ENCODE results near the gene NCAM1.

The NCAM1 gene

GRCh38 chr11:113091481-113091780 is 130.2 kb downstream of the NCAM1 start:
- no peak for DNase-seq

DNA sequence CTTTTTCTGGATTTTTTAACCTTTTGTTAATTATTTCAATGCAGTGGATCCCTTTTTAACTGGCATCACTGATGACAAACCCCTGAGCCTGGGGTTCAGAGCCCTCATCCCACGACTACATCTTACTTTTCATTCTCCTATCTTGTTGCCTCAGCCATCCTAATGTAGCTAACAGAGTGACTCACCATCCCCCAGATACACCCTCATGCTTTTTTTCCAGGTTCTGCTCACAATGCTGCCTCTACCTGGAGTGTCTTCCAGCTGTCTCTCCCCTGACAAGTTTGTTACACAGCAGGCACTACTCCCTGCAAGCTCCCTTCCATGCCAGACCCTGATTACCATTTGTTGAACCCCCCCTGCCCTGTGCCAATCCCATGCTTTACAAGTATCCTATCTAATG is 135.4 kb downstream of the NCAM1 start:
- DNase-seq, result no peak

DNA sequence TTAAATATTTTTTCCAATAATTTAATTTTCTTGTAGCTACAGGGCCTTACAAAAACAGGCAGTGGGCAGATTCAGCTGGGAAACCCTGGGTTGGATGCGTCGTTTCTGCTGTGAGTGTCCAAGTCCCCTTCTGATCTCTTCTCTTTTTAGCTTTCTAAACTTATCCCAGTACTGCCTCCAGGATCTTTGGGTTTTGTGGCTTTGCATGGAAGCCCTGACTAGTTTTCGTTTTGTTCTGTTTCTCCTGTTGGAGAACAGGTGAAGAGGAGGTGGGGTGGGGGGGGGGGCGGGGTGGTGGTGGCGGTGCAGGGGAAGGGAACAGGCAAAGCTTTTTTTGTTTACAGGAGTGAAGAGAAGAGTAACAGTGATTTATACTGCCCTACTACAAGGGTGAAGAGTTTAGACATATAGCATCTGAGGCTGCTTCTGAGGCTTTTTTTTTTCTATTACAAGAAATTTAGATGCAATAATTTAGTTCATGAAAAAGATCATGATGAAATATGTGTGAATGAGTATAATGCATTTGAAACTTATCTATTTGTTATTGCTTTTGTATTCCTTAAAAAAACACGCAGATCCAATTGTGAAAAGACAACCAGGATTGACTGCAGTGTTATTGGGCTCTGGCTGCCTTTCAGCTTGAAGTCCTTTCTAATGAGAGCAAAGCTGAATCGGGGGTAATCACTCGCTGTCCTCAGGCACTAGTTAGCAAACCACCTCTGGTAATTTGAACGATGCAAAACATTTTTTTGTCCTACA is 142.9 kb downstream of the NCAM1 start:
- DNase-seq, result no peak

GRCh38 chr11:113104691-113105251 is 143.6 kb downstream of the NCAM1 start:
- no peak for DNase-seq

GRCh38 chr11:113105592-113105991 is 144.4 kb downstream of the NCAM1 start:
- DNase-seq, result no peak

DNA sequence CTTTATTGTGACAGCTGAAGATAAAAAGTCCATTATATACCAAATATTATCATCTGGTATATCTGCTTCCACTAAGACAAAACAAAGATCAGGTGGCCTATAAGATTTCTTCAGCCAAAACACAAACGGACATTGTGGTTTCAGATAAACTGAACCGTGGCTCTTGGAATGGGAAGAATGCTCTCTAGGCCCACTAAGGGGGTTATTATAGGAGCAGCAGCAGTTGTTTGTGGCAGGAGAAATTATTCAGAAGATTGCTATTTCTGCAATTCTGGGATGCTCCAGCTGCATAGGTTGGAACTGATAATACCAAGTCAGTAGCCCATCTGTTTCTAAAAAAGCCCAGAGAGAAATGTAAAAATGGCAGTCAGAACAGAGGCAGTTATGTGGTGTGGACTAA is 145.3 kb downstream of the NCAM1 start:
- no peak for DNase-seq

DNA sequence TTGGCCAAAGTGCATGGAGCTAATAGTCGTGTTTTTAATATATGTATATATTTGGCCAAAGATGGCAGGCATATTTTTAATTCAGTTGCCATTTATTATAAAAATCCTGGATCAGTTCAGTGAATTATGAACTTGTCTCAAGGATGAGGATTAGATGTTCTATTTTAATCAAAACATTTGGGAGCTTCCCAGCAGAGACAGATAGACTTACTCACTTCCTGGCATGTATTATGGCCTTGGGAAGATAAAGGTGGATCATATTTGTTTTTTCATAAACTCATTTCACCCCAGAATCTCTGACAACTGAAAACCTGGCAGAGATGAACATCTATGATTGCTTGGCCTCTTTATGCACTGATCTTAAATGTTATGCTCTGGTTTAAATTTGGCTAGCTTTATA is 148.8 kb downstream of the NCAM1 start:
- no peak for DNase-seq

DNA sequence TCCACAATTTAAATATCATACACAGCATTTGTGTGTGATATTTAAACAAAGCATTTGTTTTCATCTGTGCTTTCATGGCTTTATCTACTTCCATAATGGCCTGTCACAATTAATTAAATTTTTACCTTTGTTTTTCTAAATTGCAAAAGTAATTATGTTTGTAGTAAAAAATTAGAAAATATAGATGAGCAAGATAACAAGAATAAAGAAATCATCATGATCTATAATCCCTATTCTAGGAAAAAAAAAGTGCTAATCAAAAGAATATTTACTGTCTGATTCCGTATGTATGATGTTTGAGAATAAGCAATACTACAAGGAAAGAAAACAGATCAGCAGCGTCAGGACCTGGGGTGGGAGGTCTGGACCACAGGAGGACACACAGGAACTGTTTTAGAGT is 149.9 kb downstream of the NCAM1 start:
- DNase-seq, result no peak

- no peak for DNase-seq
Measured at GRCh38 chr11:113112307-113112706, 151.1 kb downstream of the NCAM1 start.

DNA sequence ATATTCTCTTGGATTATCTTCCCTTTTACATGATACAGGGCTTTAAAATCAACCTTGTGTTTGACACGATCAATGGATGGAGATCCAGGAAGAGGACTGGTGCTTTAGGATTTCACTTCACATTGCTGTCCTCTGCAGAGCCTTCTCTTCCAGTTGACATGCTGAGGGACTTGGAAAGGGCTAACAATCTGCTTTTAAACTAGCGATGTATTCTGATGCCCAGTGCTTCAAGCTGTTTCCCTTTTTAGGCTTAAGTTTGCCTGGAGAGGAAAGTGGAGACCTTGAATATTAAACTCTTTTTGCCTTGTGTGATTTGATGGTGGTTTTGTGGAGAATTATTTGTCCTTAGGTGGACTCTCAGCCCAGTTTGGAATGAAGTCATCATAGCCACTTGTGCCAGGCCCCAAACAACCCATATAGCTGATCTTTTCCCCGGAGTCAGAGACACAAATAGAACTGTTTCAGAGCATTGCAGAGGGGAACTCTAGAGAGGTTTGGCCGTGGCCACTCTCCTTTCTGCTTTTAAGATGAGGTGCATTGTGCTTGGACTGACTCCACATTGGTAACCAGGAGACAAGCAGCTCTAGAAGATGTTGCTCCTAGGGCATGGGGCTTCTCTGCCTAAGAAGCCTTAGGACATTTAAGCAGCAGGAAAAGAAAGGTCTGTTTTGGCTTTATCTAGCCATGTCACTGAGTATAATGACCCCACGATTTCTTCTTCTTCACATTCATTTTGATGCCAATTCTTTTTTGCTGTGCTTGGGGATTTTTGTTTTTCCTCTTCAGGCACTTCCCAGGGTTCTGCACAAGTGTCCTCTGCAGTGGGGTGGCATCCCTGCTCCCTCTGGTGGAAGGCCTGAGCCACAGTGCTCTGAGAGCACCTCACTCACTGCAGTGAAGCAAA is 152.8 kb downstream of the NCAM1 start:
- peak in 1 of 2 donors; percentile 30 for DNase-seq

GRCh38 chr11:113114705-113115027 is 153.4 kb downstream of the NCAM1 start:
- DNase-seq, result no peak

DNA sequence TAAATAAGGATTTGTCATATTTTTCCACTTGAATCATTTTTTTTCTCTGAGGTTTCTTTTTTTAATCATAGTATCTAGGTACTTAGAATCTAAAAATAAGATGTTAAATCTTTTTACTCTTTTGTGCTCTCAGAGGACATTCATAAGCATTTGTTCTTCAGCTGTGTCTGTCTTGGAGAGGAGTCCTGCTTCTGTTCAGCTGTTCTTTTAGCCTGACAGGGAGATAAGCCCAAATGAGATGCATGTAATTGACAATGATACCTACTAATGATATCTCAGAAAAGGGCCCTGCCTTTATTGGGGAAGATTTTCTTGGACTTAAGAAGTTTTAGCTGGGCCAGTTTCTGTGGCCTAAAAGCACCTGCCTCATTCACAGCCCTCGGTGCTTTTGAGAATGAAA is 156.9 kb downstream of the NCAM1 start:
- DNase-seq, result no peak

DNA sequence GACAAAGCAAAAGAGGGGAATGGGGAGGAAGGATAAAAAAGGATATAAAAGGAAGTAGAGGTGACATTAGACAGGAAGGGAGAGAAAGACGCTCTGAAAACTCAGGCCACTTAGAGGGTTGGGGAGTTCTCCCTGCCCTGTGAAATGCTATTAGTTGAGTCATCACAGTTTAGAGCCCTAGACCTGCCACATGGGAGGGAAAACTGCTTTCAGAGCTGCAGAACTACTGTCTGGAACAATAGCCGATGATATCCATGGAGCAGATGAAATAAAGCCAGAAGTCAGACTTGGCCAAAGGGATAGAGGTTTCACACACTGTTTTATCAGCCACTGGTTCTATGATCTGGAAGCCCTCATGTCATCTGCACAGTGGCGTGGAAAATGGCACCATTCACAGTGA is 157.9 kb downstream of the NCAM1 start:
- DNase-seq, result no peak

DNA sequence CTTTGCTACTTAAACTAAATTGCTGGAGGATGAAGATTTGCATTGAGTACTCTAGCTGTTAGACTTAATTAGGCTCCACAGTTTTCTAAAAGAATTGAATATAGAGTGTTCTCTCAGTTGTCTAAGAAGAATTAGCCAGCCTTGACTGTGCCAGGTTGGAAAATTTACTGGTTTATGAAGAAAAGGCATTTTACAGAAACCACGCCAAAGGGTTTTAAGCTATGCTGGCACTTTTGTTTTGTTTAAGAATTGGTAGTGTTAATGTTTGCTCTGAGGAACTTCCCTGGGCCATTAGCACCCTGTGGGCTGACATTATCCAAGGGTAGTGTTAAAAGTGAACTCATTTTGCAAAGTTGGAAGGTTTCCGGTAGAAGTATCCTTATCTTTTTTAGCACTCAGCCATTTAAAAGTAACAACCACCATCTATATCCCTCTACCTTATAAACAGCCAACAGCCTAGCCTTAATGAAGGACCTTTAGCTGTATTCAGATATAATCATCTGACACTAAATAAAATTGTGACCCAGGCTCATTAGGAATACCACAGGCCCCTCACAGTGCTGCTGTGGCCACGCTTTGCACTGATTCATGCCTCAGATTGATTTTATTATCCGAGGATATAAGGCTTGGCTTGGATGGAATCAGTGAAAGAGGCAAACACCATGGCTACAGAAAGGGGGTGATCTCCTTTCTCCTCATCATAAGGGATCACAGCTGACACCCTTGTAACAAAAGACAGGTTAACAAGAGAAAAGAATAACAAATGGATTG is 158.9 kb downstream of the NCAM1 start:
- no peak for DNase-seq

- no peak for DNase-seq
Measured at GRCh38 chr11:113121746-113122145, 160.5 kb downstream of the NCAM1 start.

- DNase-seq, result no peak
Measured at GRCh38 chr11:113124006-113124405, 162.8 kb downstream of the NCAM1 start.

GRCh38 chr11:113124578-113124977 is 163.4 kb downstream of the NCAM1 start:
- no peak for DNase-seq

DNA sequence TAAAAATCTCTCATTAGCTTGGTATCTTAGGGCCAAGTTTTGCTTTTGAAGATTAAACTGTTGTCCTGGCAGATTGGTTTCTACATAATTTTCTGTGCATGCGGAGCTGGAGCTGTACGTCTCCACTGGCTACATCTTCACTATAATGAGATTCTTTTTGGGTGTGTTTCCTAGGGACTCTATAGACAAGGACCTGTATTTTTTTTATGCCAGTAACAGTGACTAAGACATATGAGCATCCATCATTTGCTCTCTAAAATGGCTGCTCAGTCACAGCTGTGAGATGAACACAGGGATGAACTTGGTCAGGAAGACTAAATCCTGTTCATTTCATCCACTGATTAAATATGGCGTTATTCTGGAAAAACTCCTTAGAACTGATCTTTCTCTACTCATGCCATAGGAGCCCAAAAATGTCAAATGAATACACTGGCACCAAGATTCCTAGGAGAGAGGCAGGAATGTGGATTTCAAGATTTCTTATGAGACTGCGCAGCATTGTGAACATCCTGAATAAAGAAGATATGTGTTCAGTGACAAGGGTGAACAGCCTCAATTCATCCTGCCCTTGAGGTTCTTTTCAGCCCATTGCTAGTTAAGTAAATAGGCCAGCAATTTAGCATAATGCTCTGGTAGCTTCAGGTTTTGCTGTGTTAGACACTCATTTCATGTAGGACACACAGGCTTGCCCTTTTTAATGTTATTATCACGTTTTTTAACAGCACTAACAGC is 168.2 kb downstream of the NCAM1 start:
- DNase-seq, result no peak

DNA sequence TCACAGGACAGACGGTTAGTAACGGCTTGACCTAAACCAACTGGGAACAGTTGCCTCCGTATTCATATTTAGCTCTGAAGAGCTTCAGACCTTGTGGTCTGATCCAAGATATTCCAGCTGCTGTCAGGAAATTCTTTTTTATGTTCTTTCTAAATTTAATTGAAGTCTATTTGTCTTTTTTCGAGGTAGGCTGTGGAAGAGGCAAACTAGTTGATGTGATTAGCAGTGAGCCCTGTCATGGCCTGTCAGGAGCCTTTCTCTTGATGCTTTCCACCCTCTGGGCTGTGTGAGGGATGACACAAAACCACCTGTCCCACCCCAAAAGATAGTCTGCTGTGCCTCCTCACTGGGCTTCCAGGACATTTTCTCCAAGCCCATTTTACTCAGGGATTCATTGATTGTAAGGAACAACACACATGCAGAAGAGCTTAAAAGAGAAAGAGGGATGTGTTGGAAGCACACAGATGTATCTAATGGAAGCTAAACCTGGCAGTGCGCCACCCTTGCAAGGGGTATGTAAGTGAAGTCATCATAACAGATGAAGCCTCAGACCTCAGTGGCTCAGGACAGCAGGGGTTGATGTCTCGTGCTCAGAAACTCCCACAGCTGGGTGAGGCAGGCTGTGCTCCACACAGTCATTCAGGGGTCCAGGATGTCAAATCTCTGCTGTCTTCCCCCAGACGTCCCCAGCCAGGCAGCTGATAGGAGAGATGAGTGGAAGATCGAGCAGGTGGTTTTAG is 170.0 kb downstream of the NCAM1 start:
- no peak for DNase-seq

GRCh38 chr11:113133071-113133470 is 171.9 kb downstream of the NCAM1 start:
- no peak for DNase-seq

DNA sequence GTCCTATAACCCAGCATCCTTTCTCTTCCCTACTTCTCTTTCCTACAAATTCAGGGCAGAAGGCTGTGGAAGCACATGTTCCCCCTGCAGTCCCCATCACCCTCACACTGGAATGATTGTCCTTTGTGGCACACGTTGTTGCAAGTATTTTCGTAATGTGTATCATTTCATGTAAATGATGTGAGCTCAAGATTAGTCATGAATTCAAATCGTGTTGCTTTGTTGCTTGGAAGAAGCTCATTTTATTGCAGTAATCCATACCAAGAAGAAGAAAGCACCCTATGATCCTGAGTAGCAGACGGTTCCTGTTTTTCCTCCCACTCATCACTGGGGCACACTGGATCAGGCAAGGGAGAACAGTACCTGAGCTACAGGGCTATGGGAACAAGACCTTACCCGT is 173.4 kb downstream of the NCAM1 start:
- DNase-seq, result no peak

Data from CD4-positive, alpha-beta T cell treated with Interleukin-4 for 1 hour (primary cell).